NK-92 (cell line): ENCODE data around the gene DENND1A.

ENCODE experiments used
- DNase-seq: peaks from one replicate; lab custom pipeline; 2025; ENCODE audit not compliant: unreplicated experiment; lab: John Stamatoyannopoulos, UW

The DENND1A gene

DNA sequence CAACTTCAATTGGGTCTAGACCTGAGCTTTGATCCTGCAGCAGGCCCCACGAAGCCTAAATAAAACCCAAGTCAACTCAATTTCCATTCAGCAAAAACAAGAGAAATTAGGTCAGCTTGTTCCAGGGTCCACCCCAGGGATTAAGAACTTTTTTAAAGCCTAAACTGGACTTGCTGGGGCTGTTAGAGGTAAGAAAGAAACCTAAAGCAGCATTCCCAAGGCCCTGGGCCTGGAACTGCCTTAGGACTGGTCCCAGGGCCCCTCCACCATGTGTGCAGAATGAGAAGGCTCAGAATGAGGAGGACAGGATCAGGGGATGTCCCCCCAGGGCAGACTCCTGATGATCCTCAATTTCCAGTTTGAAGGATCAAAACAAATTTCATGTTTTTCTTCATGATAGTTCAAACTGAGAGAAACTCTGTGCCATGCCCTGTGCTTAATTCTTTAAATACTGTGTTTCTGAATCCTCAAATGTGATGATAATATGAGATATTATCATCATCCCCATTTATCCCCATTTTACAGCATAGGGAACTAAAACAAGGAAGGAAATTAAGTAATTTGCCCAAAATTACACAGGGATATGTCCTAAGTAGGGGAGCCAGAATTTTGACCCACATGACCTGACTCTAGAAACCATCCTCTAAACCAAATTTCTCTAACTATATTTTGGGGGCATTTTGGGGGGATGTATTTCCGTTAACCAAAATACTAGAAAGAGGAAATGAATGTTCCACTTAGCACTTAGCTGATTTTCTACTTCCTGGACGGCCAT, 64.5 kb downstream of the DENND1A start:
- no peak for DNase-seq

- DNase-seq, result no peak
Measured at GRCh38 chr9:123864251-123864650, 65.7 kb downstream of the DENND1A start.

DNA sequence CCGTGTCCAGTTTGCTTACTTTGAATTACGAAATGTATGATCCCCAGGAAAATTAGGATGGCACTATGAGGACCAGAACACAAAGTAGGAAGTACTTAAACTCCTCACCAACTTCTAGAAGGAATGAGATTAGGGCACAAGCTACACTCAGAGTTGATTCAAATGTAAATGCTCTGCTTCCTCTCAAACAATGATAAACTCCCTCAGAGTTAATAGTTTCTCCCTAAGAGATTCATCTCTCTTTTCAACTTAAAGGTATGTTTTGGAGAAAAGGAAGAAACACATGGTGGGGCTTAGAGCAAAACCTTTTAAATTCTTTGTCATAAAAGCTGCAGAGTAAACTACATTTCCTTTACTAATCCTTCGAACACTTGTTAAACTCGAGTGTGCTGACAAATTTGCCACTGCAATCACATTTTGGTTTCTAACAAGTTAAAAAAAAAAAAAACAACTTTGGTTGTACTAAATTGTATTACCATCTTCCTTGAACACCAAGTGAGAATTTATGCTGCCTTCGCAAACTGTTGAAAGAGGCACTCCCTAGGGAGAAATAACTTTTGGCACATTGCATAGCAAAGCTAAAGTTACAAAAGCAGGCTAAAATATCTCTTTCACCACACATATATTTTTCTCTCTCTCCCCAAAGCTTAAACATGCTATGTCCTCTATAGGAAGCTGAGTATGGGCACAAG, 66.6 kb downstream of the DENND1A start:
- no peak for DNase-seq

DNA sequence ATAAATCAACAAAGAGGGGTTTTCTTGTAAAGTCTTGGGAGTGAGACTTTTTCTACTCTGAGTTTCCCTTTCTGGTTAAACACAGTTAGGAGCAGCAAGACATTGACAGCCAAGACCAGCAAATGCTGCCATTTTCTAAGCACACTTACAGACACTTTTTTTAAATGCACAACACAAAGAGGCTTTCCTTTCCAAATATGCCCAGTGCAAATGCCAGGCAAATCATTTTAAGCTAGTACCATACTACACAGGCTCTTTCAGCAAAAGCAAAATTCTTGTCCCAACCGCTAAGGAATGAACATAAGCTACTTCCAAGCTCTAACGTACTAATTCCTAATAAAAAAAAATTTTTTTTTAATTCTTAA, 68.2 kb downstream of the DENND1A start:
- DNase-seq, result no peak

- DNase-seq, result no peak
Measured at GRCh38 chr9:123861086-123861755, 68.7 kb downstream of the DENND1A start.

GRCh38 chr9:123860603-123861002, 69.3 kb downstream of the DENND1A start:
- no peak for DNase-seq

DNA sequence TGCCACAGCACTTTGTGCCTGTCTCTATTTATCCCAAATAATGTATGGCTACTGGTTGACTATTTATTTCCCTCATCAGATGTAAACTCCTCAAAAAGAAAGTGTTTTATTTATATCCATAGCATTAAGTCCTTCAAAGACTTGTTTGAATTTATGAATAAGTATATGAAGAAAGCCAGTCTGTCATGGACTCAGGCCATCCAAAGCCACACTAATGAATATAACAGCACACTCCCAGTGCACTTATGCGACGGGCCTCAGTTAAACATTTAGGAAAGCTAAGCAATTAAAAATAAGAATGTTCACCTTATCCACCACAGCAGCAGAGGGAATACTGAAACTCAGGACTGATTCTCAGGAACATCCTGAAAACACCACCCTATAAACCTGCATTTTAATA, 77.5 kb downstream of the DENND1A start:
- no peak for DNase-seq

GRCh38 chr9:123851851-123852250, 78.1 kb downstream of the DENND1A start:
- no peak for DNase-seq

- DNase-seq, result no peak
Measured at GRCh38 chr9:123848447-123849085, 81.4 kb downstream of the DENND1A start.

DNA sequence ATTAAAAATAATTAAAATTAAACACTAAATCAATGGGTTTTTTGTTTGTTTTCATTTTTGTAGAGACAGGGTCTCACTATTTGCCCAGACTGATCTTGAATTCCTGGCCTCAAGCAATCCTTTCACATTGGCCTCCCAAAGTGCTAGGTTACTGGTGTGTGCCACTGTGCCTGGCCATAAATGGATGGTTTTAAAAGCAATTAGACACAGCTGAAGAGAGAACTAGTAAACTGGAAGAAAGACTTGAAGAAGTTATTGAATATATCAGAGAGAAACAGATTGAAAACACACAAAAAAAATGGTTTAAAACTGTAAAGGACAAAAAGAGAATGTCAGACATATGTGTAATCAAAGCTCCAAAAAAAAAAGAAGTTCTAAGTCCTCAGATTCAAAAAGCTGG, 83.0 kb downstream of the DENND1A start:
- no peak for DNase-seq

- no peak for DNase-seq
Measured at GRCh38 chr9:123843703-123844102, 86.2 kb downstream of the DENND1A start.

DNA sequence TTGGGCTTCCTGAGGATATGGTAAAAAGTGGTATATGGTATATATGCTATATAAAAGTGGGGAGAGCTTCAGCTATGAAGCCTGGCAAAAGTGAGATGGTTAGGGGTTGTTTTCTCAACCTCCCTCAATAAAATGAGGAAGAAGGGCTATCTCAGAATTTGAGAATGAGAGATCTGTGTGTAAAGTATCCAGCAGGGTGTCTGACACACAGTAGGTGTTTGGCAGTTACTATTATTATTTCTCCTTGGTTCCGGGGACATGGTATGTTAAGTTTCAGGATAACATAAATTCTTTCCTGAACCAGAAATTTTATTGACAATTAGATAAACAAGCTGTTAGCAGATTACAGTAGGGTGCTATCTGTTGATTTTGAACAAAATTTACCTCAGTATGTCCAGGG, 94.1 kb downstream of the DENND1A start:
- no peak for DNase-seq

DNA sequence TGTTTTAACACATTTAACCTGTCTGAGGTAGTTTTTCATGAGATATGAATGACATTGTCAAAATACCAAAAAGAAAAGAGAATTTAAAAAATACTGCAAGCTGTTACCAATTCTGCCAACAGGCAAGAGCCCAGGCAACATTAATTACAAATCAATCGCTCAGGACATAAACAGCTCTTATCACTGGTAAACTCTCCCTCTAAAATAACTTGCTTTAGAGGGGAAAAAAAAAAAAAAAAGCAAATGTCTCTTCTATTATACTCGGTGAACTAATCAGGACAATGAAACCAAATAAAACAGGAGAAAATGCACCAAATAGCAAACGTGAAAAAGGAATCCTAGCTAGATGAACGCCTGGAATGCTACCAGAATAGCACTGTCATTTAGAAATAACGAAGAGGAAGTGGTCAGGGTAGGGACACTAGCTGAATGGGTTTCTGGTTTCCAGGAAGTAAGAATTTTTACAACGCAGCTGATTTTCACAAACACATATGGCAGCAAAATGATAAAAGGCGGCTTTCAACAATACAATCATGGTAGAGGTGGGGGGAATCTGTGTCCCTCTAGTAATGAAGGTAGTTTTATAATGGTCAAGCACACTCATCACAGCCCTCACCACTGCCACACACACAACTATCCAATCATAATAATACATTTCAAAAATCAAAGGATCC, 94.9 kb downstream of the DENND1A start:
- no peak for DNase-seq

DNA sequence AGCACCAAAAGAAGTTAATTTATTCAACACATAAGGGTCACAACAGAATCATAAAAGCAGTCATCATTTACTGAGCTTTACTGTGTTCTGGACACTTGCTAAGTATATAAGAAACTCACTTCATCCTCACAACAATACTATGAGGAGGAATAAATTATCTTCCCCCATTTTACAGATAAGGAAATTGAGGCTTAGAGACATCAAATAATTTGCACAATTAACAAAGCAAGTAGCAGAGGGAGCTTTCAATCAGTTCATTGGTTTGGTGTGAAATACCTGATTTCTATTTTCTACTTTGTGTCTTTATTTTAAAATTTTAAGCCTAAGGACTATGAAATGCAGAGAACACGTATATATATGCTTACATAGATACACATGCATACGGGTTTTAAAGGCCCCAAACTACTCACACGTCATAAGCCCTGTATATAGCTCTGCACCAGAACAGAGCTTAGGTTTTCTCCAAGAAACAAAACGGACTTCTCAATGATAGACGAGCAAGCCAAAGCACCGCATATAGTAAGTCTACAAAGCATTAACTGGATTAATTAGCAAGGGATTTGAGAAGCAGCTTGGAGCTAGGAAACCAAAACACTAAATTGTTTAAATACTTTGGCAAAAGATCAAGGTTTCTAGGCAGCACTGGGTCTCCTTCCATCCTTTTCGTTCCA, 95.6 kb downstream of the DENND1A start:
- DNase-seq, result no peak

GRCh38 chr9:123832858-123833650, 96.9 kb downstream of the DENND1A start:
- DNase-seq, result no peak

- DNase-seq, result no peak
Measured at GRCh38 chr9:123832176-123832575, 97.8 kb downstream of the DENND1A start.

DNA sequence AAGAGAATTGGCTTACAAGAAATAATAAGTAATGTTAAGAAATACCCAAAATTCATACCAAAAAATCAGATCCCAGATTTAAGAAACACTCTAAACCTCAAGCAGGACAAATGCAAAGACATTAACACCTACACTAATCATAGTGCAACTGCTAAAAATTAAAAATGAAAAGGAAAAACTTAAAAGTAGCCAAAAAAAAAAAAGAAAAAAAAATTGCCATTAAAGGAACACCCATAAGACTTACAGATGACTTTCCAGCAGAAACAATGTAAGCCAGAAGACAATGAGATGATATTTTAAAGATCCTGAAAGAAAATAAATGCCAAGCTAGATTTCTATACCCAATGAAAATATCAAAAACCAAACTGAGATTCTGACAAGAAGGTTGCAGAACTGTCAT, 101.5 kb downstream of the DENND1A start:
- no peak for DNase-seq

- DNase-seq, result no peak
Measured at GRCh38 chr9:123825342-123826060, 104.4 kb downstream of the DENND1A start.
